ENCODE results near the gene PLEKHA4.

GRCh38 chr19:48807590-48808308, 60.7 kb downstream of the PLEKHA4 start:
- TF ChIP-seq GATA2 (IDR thresholded peaks at IDR 0.05; ENCODE audit: low read depth, low read length) (no peak), GATA3 (IDR thresholded peaks at IDR 0.05; ENCODE audit: low read depth, low read length) (no peak)
